Fibroblast of lung (primary cell): ENCODE data around the gene NEK4.

ENCODE experiments used
- EZH2 ChIP-seq: IDR thresholded peaks from 2 replicates; pipeline ENCODE4 v1.5.1; 2012; ENCODE audit warnings: low read length, control low read depth, mild to moderate bottlenecking; ENCODE audit errors: missing control alignments
- TF ChIP-seq, protein P1 (sequence below), 2 donors: IDR thresholded peaks in 1 of 2; conservative IDR thresholded peaks in 1 of 2; 1 replicate in 1 of 2; 2 replicates in 1 of 2; pipeline ENCODE4 v1.5.1; 2011 to 2012; ENCODE audit warnings: low read length in 2 of 2, control low read depth in 1 of 2, inconsistent platforms in 1 of 2, low read depth in 1 of 2, mild to moderate bottlenecking in 1 of 2

DNA sequence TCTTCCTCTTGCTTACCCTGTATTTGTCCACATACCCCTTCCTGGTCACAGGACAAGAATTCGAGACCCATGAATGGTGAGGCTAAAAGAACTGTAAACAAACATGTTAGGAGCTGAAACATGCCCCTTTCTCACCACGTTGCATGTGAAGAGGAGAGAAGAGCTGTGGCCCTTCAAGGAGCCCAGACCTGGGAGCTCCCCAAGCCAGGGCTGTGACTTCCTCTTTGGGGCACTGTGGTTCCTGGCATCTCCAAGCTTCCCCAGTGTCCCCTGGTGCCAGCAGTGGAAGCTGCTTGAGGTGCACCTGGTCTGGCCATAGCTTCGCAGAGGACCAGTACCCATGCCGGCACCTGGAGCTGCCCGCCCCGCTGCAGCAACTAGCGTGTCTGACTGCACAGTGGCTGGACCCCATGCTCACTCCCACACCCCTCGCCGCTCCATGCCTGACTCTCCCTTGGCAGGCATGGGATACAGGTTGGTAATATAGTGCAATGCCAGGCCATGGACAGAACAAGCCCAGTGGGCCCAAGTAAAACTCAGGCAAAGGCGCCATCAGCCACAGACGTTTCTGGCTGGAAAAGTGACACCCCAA, 54.9 kb downstream of the NEK4 start:
- TF ChIP-seq, protein P1, sequence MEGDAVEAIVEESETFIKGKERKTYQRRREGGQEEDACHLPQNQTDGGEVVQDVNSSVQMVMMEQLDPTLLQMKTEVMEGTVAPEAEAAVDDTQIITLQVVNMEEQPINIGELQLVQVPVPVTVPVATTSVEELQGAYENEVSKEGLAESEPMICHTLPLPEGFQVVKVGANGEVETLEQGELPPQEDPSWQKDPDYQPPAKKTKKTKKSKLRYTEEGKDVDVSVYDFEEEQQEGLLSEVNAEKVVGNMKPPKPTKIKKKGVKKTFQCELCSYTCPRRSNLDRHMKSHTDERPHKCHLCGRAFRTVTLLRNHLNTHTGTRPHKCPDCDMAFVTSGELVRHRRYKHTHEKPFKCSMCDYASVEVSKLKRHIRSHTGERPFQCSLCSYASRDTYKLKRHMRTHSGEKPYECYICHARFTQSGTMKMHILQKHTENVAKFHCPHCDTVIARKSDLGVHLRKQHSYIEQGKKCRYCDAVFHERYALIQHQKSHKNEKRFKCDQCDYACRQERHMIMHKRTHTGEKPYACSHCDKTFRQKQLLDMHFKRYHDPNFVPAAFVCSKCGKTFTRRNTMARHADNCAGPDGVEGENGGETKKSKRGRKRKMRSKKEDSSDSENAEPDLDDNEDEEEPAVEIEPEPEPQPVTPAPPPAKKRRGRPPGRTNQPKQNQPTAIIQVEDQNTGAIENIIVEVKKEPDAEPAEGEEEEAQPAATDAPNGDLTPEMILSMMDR (conservative IDR thresholded peaks at IDR 0.05 in 1 of 2, IDR thresholded peaks at IDR 0.05 in 1 of 2; ENCODE audit: low read depth in 1 of 2, low read length in 2 of 2): no peak
- no peak for TF ChIP-seq EZH2
